Kidney epithelial cell (primary cell): ENCODE measurements around the gene ZMYND11. TPM values are rescaled to one million over a fixed set of nuclear protein-coding genes. Genes with fewer than 3 reads are reported as not detected.

Experiments
- DNase-seq: peaks from one replicate; pipeline ENCODE4 v3.0.0-alpha.2; 2010; ENCODE audit warnings: low read depth
- H3K27me3 ChIP-seq: 2 replicates; pipeline ENCODE4 v1.6.0; 2011; ENCODE audit warnings: low read length; ENCODE audit not compliant: control insufficient read depth, insufficient read depth
- H3K36me3 ChIP-seq: 2 replicates; pipeline ENCODE4 v1.5.1; 2011; ENCODE audit warnings: low read length; ENCODE audit not compliant: control insufficient read depth, insufficient read depth
- H3K4me3 ChIP-seq: 2 replicates; pipeline ENCODE4 v1.5.1; 2011; ENCODE audit warnings: low read depth, mild to moderate bottlenecking, control low read depth, low read length
- CTCF ChIP-seq: IDR thresholded peaks from 2 replicates; pipeline ENCODE4 v1.5.1; 2011; ENCODE audit warnings: mild to moderate bottlenecking, moderate library complexity, low read length, control low read depth, inconsistent platforms; ENCODE audit not compliant: insufficient read depth, poor library complexity, severe bottlenecking
- total RNA-seq: library from RNA; depleted of rRNA; stranded (reverse); fragments of >200 nt; gene quantifications from 2 replicates; pipeline ENCODE4 v1.2.3, GENCODE V29; 2015

Gene ZMYND11
- total RNA-seq, 1 donor from 2014 or later: 60.0 TPM

- TF ChIP-seq CTCF: no peak
- H3K36me3 ChIP-seq: no peaks in the 10 kb centered on the region
- DNase-seq: no peak
- no peaks in the 10 kb centered on the region for H3K27me3 ChIP-seq
- H3K4me3 ChIP-seq: no peak overlapping the region
Observed at GRCh38 chr10:234708-235406, 99.6 kb downstream of the ZMYND11 start.

GRCh38 chr10:235915-236314 lies 100.7 kb downstream of the ZMYND11 start:
- Histone ChIP-seq H3K36me3 (no peaks in the 10 kb centered on the region), H3K4me3 (no peak overlapping the region), H3K27me3 (no peaks in the 10 kb centered on the region)
- DNase-seq: no peak
- TF ChIP-seq CTCF: no peak

DNA sequence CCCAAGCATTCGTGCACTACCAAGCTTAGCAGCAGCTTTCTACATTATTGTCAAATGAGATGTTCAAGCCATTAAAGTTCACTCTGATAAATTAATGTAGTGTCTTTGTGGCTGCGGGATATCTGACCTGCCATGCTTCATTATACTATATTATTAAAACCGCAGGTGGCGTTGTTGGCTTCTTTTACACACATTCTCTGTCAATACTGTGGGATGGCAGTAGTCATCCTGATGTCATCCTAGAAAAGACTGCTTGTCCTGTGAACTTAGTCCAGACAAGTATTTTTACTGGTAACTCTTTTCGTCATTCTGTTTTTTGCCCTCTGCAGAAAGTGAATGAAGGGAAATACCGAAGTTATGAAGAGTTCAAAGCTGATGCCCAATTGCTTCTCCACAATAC lies 103.9 kb downstream of the ZMYND11 start:
- Histone ChIP-seq H3K36me3 (peaks cover 1% of the 10 kb centered on the region), H3K27me3 (no peaks in the 10 kb centered on the region), H3K4me3 (no peak overlapping the region)
- peak; percentile 10 for DNase-seq
- no peak for TF ChIP-seq CTCF

GRCh38 chr10:241451-241850 lies 106.2 kb downstream of the ZMYND11 start:
- Histone ChIP-seq H3K4me3 (no peak overlapping the region), H3K36me3 (peaks cover 1% of the 10 kb centered on the region), H3K27me3 (no peaks in the 10 kb centered on the region)
- no peak for DNase-seq
- no peak for TF ChIP-seq CTCF

- Histone ChIP-seq H3K27me3 (no peaks in the 10 kb centered on the region), H3K36me3 (peaks cover 1% of the 10 kb centered on the region), H3K4me3 (no peak overlapping the region)
- DNase-seq: no peak
- no peak for TF ChIP-seq CTCF
Observed at GRCh38 chr10:241966-242643, 106.8 kb downstream of the ZMYND11 start.
